Activated CD8-positive, alpha-beta T cell treated with anti-CD3 and anti-CD28 coated beads for 36 hours (primary cell): Measurements from ENCODE around the gene SHD. TPM values are rescaled to one million over a fixed set of nuclear protein-coding genes. Genes with fewer than 3 reads are reported as not detected.

Source experiments
- ATAC-seq: fragments of 200-7000 bp; cut with Tn5 transposase; one replicate; pipeline ENCODE4 v1.10.0; 2021; ENCODE audit warnings: mild to moderate bottlenecking, moderate library complexity
- CTCF ChIA-PET: fragments of 350-600 bp; sonication (Branson Sonifier 250); formaldehyde crosslinking; loops from one replicate; lab custom pipeline; 2021; ENCODE audit warnings: antibody characterized with exemption; lab: Charles Lee
- POLR2A ChIA-PET: fragments of 350-600 bp; sonication (Branson Sonifier 250); formaldehyde crosslinking; loops from one replicate; lab custom pipeline; 2021; ENCODE audit warnings: antibody characterized with exemption; lab: Charles Lee
- DNase-seq: peaks from one replicate; pipeline ENCODE4 v3.0.0-alpha.2; 2020
- H3K27ac Mint-ChIP-seq: one replicate; pipeline ENCODE4 v1.8.0; 2021; ENCODE audit warnings: mild to moderate bottlenecking, mixed read lengths
- H3K27me3 Mint-ChIP-seq: one replicate; pipeline ENCODE4 v1.8.0; 2021; ENCODE audit warnings: mixed read lengths
- H3K36me3 Mint-ChIP-seq: one replicate; pipeline ENCODE4 v1.8.0; 2021; ENCODE audit warnings: low read depth, mixed read lengths
- H3K4me1 Mint-ChIP-seq: one replicate; pipeline ENCODE4 v1.8.0; 2021; ENCODE audit warnings: low read depth, mixed read lengths
- H3K4me3 Mint-ChIP-seq: one replicate; pipeline ENCODE4 v1.8.0; 2021; ENCODE audit warnings: mild to moderate bottlenecking, moderate library complexity, mixed read lengths
- H3K9me3 Mint-ChIP-seq: one replicate; pipeline ENCODE4 v1.8.0; 2021; ENCODE audit warnings: mixed read lengths
- CTCF ChIP-seq: fragments of 200-600 bp; IDR thresholded peaks from one replicate; pipeline ENCODE4 v1.8.0; 2022; ENCODE audit warnings: antibody characterized with exemption, mild to moderate bottlenecking
- intact Hi-C: fragments of 100-400 bp; cut with micrococcal nuclease; formaldehyde crosslinking; loops from one replicate; pipeline ENCODE4 v1.10.0; 2022
- total RNA-seq, 2 experiments: library from RNA; stranded (reverse); gene quantifications; one replicate each; pipeline ENCODE4 v1.2.3, GENCODE V29; 2021

Gene SHD
- total RNA-seq, 2 experiments from 2014 or later: not detected

- TF ChIP-seq CTCF: no peak
- Mint-ChIP-seq H3K4me3 (no peak overlapping the region), H3K27ac (no peak overlapping the region), H3K9me3 (peaks cover 12% of the 10 kb centered on the region), H3K36me3 (peaks cover 14% of the 10 kb centered on the region), H3K4me1 (peaks cover 21% of the 10 kb centered on the region), H3K27me3 (no peaks in the 10 kb centered on the region)
- ATAC-seq: no peak
- intact Hi-C loops: no loop called here
- POLR2A ChIA-PET: interaction anchor here (1.1 to 1.2 kb wide), 3 partner anchors 9 to 46 kb away, joined by 3 to 4 read pairs (median 3); no protein-coding TSS in a partner anchor
- DNase-seq: no peak
- CTCF ChIA-PET: interaction anchor here (1.8 kb wide), 1 partner anchor 29 kb away, joined by 8 read pairs; no protein-coding TSS in a partner anchor
Observed at GRCh38 chr19:4324228-4324627, 45.2 kb downstream of the SHD start.

DNA sequence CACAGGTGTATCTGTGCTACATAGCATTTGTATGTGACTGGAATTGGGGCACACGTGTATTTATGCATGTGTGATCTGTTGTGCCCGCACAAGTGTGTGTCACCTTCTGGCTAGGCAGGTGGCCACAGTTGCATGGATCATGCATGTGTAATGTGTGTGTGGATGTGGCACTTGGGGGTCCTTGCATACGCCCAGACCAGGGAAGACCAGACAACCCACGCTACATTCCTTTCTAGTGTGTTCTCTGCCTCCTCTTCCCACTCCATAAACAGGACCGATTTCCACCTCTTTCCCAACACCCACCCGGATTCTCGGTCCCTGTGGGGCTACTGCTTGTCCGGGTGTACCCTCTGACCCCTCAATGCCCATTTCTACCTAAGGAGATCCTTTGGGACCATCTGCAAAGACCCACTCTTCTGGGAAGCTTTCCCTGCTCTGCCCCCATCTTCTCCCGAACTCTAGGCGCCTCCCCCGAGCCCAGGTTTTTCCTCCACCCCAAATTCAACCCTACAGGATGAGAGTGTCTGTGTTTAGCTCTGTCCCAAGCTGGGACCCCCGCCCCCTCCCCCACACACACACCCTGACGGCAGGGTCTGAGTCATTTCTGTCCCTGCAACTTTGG is 47.3 kb downstream of the SHD start:
- no peak for DNase-seq
- TF ChIP-seq CTCF: no peak
- peaks cover 16% of the 10 kb centered on the region for H3K36me3 Mint-ChIP-seq
- intact Hi-C loops: no loop called here
- no peaks in the 10 kb centered on the region for H3K27me3 Mint-ChIP-seq
- no peak overlapping the region for H3K27ac Mint-ChIP-seq
- H3K9me3 Mint-ChIP-seq: peaks cover 4% of the 10 kb centered on the region
- H3K4me3 Mint-ChIP-seq: peak overlapping the region; percentile 37
- ChIA-PET POLR2A (no interaction called here), CTCF (no interaction called here)
- no peak for ATAC-seq
- H3K4me1 Mint-ChIP-seq: peaks cover 26% of the 10 kb centered on the region

DNA sequence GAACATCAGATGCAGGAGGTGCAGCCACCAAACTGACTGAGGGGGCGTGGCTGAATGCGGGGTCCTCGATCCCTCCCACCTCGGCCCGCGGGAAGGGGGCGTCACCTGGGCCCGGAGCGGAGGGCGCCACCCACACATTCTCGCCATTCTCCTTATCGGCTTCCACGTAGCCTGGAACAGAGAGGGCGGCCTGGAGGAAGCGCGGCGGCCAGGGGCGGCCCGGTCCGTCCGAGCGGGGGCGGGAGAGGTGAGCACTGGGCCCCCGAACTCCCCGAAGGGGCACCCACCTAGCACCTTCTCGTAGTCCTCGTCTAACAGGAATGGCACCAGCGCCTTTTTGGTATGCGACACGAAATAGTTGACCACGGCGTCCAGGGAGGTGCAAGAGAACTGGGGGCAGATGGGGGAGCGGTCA is 47.8 kb downstream of the SHD start:
- Mint-ChIP-seq H3K4me3 (peak overlapping the region; percentile 93), H3K9me3 (peaks cover 4% of the 10 kb centered on the region), H3K4me1 (peaks cover 26% of the 10 kb centered on the region), H3K27ac (no peak overlapping the region), H3K36me3 (peaks cover 16% of the 10 kb centered on the region), H3K27me3 (no peaks in the 10 kb centered on the region)
- intact Hi-C loops: no loop called here
- ChIA-PET POLR2A (no interaction called here), CTCF (no interaction called here)
- TF ChIP-seq CTCF: no peak
- ATAC-seq (no peak), DNase-seq (peak; percentile 46)

- H3K27ac Mint-ChIP-seq: peak overlapping the region; percentile 52
- DNase-seq: peak; percentile 92
- H3K9me3 Mint-ChIP-seq: peaks cover 2% of the 10 kb centered on the region
- ChIA-PET CTCF (interaction anchor here (0.9 to 1.1 kb wide), 3 partner anchors 16 to 59 kb away, joined by 3 to 6 read pairs (median 5); partner anchors contain the start of gene MPND), POLR2A (interaction anchor here (0.7 to 1.1 kb wide), 4 partner anchors 10 to 75 kb away, joined by 3 to 5 read pairs (median 3); partner anchors contain the start of gene CHAF1A)
- intact Hi-C loops: no loop called here
- TF ChIP-seq CTCF: no peak
- H3K4me3 Mint-ChIP-seq: peak overlapping the region; percentile 93
- H3K4me1 Mint-ChIP-seq: peaks cover 26% of the 10 kb centered on the region
- H3K27me3 Mint-ChIP-seq: no peaks in the 10 kb centered on the region
- H3K36me3 Mint-ChIP-seq: peaks cover 16% of the 10 kb centered on the region
- peak; percentile 45 for ATAC-seq
Observed at GRCh38 chr19:4327252-4327876, 48.3 kb downstream of the SHD start.

- ATAC-seq (no peak), DNase-seq (no peak)
- peaks cover 26% of the 10 kb centered on the region for H3K4me1 Mint-ChIP-seq
- CTCF ChIA-PET: interaction anchor here (0.9 to 1.1 kb wide), 3 partner anchors 15 to 60 kb away, joined by 3 to 6 read pairs (median 5); partner anchors contain the start of gene MPND
- intact Hi-C loops: no loop called here
- H3K27ac Mint-ChIP-seq: no peak overlapping the region
- POLR2A ChIA-PET: interaction anchor here (0.7 to 1.1 kb wide), 4 partner anchors 10 to 74 kb away, joined by 3 to 5 read pairs (median 3); partner anchors contain the start of gene CHAF1A
- H3K4me3 Mint-ChIP-seq: peak overlapping the region; percentile 93
- TF ChIP-seq CTCF: no peak
- H3K36me3 Mint-ChIP-seq: peaks cover 16% of the 10 kb centered on the region
- peaks cover 1% of the 10 kb centered on the region for H3K9me3 Mint-ChIP-seq
- H3K27me3 Mint-ChIP-seq: no peaks in the 10 kb centered on the region
Observed at GRCh38 chr19:4327877-4328242, 48.8 kb downstream of the SHD start.
